Germinal center (tissue), 1 donor: ENCODE measurements around the gene CHIT1.

Experiments
- DNase-seq: peaks from one replicate; pipeline ENCODE4 v3.0.0; 2012; ENCODE audit warnings: mixed read lengths, low spot score

The CHIT1 gene

DNA sequence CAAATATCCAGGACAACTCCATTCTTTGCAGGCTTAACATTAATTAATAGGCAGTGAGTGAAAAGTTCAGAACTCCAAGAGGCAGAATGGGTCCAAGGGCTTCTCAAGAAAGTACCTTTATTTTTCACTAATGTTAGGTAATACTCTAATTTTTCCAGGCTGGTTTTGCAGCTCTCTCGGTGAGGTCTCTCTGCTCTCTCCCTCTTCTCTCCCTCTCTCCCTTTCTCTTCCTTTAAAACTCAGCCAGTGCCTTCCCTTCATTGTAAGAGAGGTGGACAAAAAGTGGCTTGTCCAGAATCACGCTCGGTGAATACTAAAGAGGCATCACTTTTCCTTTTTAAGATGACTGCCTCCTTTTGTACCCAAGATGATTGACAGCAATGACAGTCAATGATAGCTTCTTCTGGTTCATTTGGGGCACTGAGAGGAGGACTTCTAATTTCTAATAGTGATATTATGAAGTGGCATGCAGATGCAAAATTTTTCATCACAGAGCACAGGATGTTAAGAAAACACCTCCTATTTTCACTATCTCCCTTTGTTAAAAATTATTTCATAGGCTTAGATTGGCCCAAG, 41.7 kb downstream of the CHIT1 start:
- DNase-seq, result no peak

- DNase-seq, result no peak
Measured at GRCh38 chr1:203187304-203187685, 42.2 kb downstream of the CHIT1 start.

DNA sequence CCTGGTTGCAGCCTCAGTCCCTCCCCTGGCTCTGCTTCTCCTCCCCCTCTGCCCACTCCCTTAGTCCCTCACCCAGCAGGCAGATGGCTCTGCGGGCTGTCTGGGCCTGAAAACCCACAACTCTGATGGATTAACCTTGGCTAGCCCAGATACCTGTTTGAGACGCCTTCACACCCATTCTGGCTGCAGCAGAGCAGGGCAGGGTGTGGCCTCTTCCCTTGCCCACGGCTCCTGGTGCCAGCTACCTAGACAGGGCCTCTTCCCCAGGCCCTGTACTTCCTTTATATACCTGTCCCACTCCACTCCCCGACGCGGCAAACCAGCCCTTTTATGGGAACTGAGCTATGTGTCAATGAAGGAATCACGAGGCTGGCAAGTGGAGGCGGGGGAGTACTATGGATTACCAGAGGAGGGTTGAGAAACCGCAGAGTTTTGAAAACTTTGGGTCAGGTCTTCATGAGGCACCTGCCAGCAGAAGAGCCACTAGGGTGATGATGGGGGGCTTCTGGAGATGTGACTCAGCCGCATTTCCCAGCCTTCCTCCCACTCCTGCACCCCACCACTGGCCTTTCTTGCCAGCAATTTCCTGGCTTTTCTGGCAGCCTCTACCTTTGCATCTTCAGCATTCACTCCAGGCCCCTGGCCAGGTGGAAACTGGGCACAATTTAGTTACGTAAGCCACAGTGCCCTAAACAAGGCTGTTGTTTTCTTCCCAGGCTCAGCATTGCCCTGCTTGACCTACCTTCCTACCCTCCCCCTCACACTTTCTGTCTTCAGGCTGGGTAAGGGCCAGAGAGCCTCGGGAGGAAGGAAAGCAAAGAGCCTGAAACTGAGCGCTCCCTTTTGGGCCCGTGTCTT, 42.8 kb downstream of the CHIT1 start, which contains the start of gene CHI3L1:
CHI3L1 (minus strand) TSS at position 259 of the 858 bp plus-strand sequence; CDS start at position 178, 81 bp downstream.
- no peak for DNase-seq

DNA sequence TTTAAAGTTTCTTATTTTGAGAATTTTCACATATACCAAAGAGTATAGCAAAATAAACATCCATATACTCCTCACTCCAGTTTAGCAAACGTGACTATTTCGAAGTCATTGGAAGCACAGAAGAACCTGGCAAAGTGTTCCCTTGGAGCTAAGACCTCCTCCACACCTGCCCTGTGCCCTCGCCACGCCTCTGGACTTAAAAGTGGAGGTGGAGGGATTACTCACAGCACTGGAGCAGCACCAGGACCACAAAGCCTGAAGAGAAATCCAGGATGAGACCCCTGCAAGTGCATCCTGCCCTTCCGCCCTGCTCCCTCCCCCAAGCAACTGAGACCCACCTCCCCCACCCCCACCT, 43.4 kb downstream of the CHIT1 start:
- DNase-seq, result no peak

- DNase-seq, result no peak
Measured at GRCh38 chr1:203185585-203185984, 43.9 kb downstream of the CHIT1 start.

- no peak for DNase-seq
Measured at GRCh38 chr1:203185061-203185461, 44.4 kb downstream of the CHIT1 start.

DNA sequence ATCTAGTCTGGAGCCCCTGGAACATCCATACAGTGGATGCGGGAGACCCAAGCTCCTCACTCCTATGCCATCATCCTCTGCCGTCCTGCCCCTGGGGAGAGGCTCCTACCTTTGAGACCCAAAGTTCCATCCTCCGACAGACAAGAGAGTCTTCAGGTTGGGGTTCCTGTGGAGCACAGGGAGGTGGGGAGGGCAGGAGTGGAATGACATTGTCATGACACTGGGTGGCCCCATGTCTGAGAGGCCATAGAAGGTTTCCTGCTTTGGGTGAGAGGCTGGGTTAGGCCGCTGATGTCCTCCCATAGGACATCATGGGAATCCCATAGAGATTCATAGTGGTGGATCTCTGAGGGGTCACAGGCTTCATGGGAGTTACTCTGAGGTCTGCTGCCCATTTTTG, 45.0 kb downstream of the CHIT1 start:
- DNase-seq, result no peak

DNA sequence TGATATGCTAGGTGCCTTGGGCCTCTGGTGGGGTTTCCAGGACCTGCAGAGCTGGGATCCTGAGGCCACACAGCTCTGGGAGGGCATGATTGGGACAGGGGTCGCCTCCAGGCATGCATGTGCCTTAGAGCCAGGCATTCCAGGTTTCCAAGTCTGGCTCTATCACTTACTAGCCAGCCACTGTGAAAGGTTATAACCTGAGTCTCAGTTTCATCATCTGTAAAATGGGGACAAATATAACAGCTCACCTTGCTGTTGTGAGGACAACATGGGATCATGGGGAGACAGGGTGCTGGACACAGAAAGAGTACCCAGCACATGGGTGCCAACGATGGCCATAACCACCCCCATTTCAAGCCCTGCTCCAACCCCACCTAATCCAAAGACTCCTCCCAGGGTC, 45.6 kb downstream of the CHIT1 start:
- no peak for DNase-seq

DNA sequence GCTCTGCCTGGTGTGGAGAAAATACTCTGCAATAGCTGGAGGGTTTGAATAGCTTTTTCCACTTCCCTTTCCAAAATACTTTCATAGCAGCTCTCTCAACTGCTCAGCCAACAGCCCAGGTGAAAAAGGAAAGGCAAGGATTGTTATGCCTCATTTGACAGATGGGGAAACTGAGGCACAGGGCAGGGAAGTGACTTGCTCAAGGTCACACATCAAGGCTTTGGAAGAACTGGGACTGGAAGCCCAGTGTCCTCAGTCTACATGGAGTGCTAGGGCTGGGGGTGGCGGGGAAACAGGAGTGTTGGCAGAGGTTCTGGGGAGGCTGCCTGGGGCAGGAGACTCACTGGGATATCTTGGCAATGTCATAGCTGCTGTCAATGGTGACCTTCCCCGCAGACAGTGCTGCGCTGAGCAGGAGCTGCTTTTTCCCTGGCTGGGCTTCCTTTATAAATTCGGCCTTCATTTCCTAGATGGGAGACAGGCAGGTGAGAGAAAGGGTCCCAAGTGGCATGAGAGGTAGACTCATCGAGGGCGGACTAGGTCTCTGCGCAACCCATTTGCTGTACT, 47.0 kb downstream of the CHIT1 start:
- DNase-seq, result no peak

GRCh38 chr1:203181586-203182386, 47.7 kb downstream of the CHIT1 start:
- DNase-seq, result no peak

GRCh38 chr1:203180611-203181330, 48.7 kb downstream of the CHIT1 start:
- DNase-seq, result no peak

DNA sequence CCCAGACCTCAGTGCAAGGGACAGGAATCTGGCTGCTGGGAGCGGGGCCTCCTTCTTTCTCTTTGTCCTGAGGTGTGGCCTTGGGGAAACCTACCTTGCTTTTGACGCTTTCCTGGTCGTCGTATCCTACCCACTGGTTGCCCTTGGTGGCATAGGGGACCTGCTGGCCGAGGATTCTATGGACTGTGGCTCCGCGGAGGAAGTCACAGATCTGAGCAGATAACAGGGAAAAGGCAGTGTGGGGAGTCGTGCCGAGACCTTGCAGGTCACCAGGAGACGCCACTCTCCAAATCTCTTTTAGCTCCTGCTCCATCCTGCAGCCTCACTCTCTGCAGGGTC, 49.8 kb downstream of the CHIT1 start:
- DNase-seq, result no peak

DNA sequence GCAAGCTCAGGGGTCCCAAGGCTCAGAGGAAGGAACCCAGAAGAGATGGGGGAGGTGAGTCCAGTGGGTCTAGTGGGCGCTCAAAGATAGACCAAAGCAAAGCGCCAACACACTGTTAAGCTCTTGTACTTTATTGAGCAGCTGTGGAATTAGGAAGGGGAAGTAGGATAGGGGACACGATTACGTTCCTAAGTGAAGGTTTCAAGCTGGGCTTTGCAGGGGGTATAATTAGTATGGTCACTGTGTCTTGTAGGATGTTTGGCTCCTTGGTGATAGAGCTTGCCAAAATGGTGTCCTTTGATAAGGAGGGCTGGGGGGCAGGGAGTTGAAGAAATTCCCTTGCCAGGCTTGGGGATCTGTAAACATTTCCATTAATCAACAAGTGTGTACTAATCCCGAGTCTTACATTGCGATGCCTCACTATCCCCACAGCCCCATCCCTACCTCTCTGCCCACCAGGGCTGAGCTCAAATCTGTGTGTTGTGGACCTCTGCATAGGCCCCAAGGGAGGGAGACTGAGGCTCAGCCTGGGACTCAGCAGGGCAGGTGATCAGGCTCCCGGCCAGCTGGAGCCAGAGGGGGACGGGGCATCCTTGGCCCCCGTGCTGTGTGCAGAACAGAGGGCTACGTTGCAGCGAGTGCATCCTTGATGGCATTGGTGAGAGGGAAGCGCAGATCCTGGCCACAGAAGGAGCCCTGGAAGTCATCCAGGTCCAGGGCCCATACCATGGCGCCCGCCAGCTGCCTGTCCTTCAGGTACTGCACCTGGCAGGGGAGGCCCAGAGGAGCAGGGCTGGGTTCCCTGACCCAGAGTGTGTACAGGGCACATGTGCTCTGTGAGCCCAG, 50.4 kb downstream of the CHIT1 start:
- DNase-seq, result no peak

GRCh38 chr1:203178083-203178482, 51.4 kb downstream of the CHIT1 start:
- DNase-seq, result no peak

DNA sequence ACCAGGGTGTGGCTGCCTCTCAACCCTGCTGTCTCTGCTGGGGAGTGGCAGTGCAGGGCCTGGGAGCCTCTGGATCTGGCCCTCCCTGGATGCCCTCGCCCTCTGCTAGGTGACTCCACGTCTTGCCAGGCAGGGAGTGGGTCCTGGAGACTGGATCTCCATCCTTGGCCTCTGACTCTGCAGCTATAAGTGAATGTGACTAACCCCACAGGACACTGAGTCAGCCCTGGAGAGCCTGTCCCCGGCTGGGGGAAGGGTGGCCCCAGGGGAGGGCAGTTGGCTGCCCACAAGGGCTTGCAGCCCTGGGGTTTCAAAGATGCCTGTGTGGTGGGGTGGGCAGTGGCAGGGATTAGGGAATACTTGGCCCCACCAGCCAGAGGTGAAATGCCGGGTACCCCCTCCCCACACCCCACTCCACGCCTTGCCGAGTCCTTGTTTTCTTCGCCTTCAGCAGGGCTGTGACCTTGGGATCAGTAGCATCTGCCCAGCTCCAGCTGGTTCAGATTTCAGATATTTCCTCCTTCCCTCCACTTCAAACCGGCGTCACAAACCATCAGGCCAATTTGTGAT, 51.9 kb downstream of the CHIT1 start:
- no peak for DNase-seq

- DNase-seq, result no peak
Measured at GRCh38 chr1:203177036-203177405, 52.5 kb downstream of the CHIT1 start.

DNA sequence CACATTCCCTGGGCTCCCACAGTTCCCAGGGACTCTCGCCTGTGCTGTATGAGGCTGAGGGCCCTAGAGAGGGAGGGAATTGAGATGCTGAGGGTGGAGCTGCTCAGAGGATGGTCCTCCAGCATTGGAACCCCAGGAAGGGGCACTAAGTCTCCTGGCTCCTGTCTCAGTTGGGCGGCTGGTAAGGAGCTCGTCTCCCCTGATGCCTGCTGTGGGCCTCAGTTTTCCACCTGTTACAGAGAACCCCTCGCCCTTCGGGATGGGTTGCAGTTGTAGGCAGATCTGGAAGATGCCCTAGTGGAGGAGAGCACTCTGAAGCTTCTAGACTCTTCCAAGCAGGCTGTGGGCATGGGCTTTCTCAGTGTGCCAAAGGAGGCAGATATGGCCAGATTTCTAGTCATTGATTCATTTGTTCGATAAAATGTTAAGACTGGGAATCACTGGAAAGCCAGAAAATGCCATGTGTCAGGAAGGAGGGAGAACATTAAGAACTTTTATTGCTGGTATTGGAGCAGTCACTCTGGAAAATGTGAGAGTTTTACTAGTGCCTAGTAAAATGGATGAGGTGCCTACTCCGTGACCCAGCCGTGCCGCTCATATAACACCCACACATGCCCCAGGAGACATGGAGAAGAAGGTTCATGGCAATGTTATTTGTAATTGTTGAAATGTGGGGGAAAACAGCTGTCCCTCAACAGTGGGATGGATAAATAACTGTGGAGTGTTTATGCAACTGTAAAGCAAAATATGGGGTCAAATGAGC, 53.0 kb downstream of the CHIT1 start:
- no peak for DNase-seq

DNA sequence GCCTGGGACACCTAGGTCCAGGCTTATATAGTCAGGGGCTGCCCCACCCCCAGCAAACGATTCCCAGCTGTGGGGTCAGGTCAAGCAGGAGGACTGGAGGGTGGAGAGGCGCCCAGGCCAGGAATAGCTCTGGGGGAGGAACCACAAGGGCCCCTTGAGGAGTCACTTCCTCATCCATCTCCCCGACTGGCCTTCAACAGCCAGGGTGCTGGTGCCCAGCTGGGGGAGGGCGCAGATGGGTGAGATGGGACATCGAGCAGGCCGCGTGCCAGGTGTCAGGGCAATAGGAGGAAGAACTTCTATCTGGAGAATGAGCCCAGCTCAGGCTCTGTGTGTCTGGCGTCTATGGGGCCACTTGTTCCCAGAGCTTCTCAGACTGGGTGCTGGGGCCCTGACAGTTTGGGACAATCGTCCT, 53.6 kb downstream of the CHIT1 start:
- DNase-seq, result no peak

DNA sequence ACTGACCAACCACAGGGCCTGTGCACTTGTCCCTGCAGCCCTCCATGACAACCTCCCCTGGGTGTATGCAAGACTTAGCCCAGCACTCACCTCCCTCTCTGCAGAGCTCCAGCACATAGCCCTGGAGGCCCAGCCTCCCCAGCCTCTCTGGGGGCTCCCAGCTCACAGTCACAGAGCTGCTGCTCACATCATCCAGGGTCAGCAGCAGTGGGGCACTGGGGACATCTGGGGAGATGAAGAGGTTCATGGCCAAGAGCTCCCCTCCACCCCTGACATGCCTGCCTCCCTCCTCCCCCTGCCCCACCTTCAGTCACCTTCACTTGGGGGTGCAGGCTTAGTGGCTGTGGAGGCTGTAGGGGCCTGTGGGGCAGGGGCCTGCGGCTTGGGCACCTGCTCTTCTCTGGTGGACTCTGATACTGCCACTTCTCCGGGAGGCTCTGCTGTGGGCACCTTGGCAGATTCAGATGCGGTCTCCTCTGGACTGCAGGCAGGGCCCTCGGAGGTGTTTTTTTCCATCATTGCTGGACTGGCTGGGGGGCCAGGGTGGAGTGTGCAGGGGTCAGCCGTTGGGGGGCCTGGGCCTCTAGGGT, 54.1 kb downstream of the CHIT1 start, which contains the start of gene MYBPH:
MYBPH (minus strand) TSS at position 590 of the 590 bp plus-strand sequence; CDS start at position 519, 71 bp downstream.
- DNase-seq, result no peak
